Loucy (cell line): ENCODE data around the gene OGDH.

Source experiments
- H2AFZ ChIP-seq: fragments of 200-600 bp; sonication (generic); 2 replicates; pipeline ENCODE4 v1.6.0; 2016; ENCODE audit warnings: antibody characterized with exemption, mild to moderate bottlenecking, low read length, moderate library complexity
- H3F3A ChIP-seq: fragments of 200-600 bp; 2 replicates; pipeline ENCODE4 v1.6.0; 2016; ENCODE audit warnings: antibody characterized with exemption, low read depth, mild to moderate bottlenecking
- H3K27me3 ChIP-seq: fragments of 200-600 bp; sonication (generic); 2 replicates; pipeline ENCODE4 v1.6.1; 2014; ENCODE audit warnings: low read length, mild to moderate bottlenecking; ENCODE audit not compliant: insufficient read depth, poor library complexity, severe bottlenecking
- H3K36me3 ChIP-seq: fragments of 200-600 bp; sonication (generic); 2 replicates; pipeline ENCODE4 v1.6.1; 2016; ENCODE audit warnings: low read length; ENCODE audit not compliant: insufficient read depth
- H3K4me1 ChIP-seq: fragments of 200-600 bp; sonication (generic); 2 replicates; pipeline ENCODE4 v1.5.1; 2014; ENCODE audit warnings: low read length, mild to moderate bottlenecking; ENCODE audit not compliant: insufficient read depth, poor library complexity, severe bottlenecking
- H3K4me2 ChIP-seq: fragments of 200-600 bp; sonication (generic); 2 replicates; pipeline ENCODE4 v1.6.0; 2014; ENCODE audit warnings: antibody characterized with exemption, low read length, low read depth, mild to moderate bottlenecking; ENCODE audit not compliant: poor library complexity, severe bottlenecking
- H3K4me3 ChIP-seq: fragments of 200-600 bp; sonication (generic); 2 replicates; pipeline ENCODE4 v1.5.1; 2014; ENCODE audit warnings: low read length, mild to moderate bottlenecking, mixed read lengths; ENCODE audit not compliant: poor library complexity, severe bottlenecking
- H3K79me2 ChIP-seq: fragments of 200-600 bp; sonication (generic); 2 replicates; pipeline ENCODE4 v1.6.1; 2014; ENCODE audit warnings: low read length; ENCODE audit not compliant: insufficient read depth
- H3K9ac ChIP-seq: fragments of 200-600 bp; sonication (generic); 2 replicates; pipeline ENCODE4 v1.6.0; 2014; ENCODE audit warnings: mild to moderate bottlenecking, low read depth, low read length, moderate library complexity; ENCODE audit not compliant: poor library complexity, severe bottlenecking
- H3K9me2 ChIP-seq: fragments of 200-600 bp; sonication (generic); replicated peaks from 2 replicates; pipeline ENCODE4 v1.6.1; 2016; ENCODE audit warnings: low read depth, low read length, mixed read lengths
- H3K9me3 ChIP-seq: fragments of 200-600 bp; sonication (generic); 2 replicates; pipeline ENCODE4 v1.6.1; 2014; ENCODE audit warnings: mild to moderate bottlenecking, antibody characterized with exemption, low read length, low read depth; ENCODE audit not compliant: insufficient read depth
- H4K20me1 ChIP-seq: fragments of 200-600 bp; sonication (generic); 2 replicates; pipeline ENCODE4 v1.6.0; 2014; ENCODE audit warnings: antibody characterized with exemption, low read length, mild to moderate bottlenecking; ENCODE audit not compliant: insufficient read depth, poor library complexity, severe bottlenecking
- CTCF ChIP-seq: fragments of 200-600 bp; sonication (generic); conservative IDR thresholded peaks from 2 replicates; pipeline ENCODE4 v1.5.1; 2014; ENCODE audit warnings: mild to moderate bottlenecking, antibody characterized with exemption, low read length
- EZH2phosphoT487 ChIP-seq: fragments of 200-600 bp; IDR thresholded peaks from 2 replicates; pipeline ENCODE4 v1.6.1; 2018; ENCODE audit warnings: antibody characterized with exemption, mild to moderate bottlenecking, moderate library complexity, borderline replicate concordance

OGDH gene

GRCh38 chr7:44652535-44652934 lies 46.1 kb downstream of the OGDH start:
- Histone ChIP-seq H3K9me2 (no peaks in the 10 kb centered on the region), H3K4me2 (no peak overlapping the region), H3K79me2 (no peaks in the 10 kb centered on the region), H3K36me3 (peaks cover 17% of the 10 kb centered on the region; the same call in 1 of the 2 replicates), H3K4me1 (no peaks in the 10 kb centered on the region), H3K27me3 (no peaks in the 10 kb centered on the region), H3K9me3 (no peaks in the 10 kb centered on the region), H3K4me3 (no peak overlapping the region), H2AFZ (no peak overlapping the region), H3K9ac (no peak overlapping the region), H4K20me1 (no peaks in the 10 kb centered on the region), H3F3A (no peaks in the 10 kb centered on the region)
- TF ChIP-seq EZH2phosphoT487 (no peak), CTCF (no peak)

DNA sequence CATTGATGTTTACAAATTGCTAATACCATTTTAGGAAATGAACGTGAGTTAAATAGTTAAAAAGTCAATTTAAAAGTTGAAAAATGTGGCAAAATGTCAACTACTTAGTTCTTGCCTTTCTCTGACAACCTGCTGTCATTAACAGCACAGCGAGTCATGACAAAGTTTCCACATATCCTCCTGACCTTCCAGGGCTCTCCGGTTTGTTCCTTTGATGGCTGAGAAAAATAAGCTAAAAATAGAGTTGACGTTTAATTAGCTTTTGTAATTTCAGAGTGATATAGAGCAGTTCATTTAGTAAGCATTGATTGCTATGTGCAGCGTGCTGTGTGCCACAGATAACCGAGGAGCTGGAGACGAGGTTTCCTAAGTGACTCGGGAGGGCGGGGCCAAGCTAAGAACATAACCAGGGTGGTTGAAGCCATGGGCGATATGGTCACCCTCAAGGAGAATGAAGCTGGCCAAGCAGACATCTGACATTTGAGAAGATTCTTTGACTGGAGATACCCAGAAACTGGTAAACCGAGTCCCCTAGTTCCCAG lies 47.9 kb downstream of the OGDH start:
- Histone ChIP-seq H2AFZ (no peak overlapping the region), H3K79me2 (no peaks in the 10 kb centered on the region), H4K20me1 (no peaks in the 10 kb centered on the region), H3K27me3 (no peaks in the 10 kb centered on the region), H3K36me3 (peaks cover 26% of the 10 kb centered on the region), H3K9ac (no peak overlapping the region), H3K4me3 (no peak overlapping the region), H3K4me2 (no peak overlapping the region), H3K4me1 (no peaks in the 10 kb centered on the region), H3F3A (no peaks in the 10 kb centered on the region), H3K9me3 (peaks cover 8% of the 10 kb centered on the region; the same call in 1 of the 2 replicates), H3K9me2 (no peaks in the 10 kb centered on the region)
- TF ChIP-seq EZH2phosphoT487 = no peak
- TF ChIP-seq CTCF = no peak

DNA sequence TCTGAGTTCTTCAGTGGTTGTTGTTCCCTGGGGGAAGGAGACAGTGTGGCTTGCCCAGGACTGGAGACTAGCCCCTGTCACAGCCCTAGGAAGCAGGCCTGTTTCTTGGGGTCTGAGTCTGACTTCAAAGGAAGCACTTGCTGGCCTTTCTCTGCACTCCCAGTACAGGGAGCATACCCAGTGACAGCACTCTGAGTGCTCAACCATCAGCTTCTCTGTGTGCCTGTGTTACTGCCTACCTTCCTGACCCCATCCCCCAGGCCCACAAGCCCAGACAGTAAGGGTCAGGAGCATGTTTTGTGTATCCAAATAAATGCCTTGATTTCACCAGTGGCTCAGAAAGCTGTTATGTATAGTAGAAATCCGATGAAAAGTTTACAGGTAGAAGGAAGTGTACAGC lies 48.9 kb downstream of the OGDH start:
- Histone ChIP-seq H3K9me2 (no peaks in the 10 kb centered on the region), H3K4me1 (no peaks in the 10 kb centered on the region), H3K4me2 (no peak overlapping the region), H3K4me3 (no peak overlapping the region), H3K9ac (no peak overlapping the region), H2AFZ (no peak overlapping the region), H4K20me1 (no peaks in the 10 kb centered on the region), H3F3A (no peaks in the 10 kb centered on the region), H3K79me2 (no peaks in the 10 kb centered on the region), H3K27me3 (no peaks in the 10 kb centered on the region), H3K9me3 (peaks cover 9% of the 10 kb centered on the region; the same call in 1 of the 2 replicates), H3K36me3 (peaks cover 27% of the 10 kb centered on the region)
- no peak for TF ChIP-seq CTCF
- no peak for TF ChIP-seq EZH2phosphoT487
